HL-60/S4 treated with retinoic acid at 250 ng/mL for 4 days and 3 days (cell line): ENCODE results near the gene OR52K2.
"Not testable (repeated sequence)": the region's sequence is repeated elsewhere in the genome, so short reads cannot be mapped to it uniquely, and the experiment has no call there.

ENCODE experiments used
- in situ Hi-C: fragments of 300-500 bp; cut with MboI; formaldehyde crosslinking; loops from 2 replicates; pipeline ENCODE4 v1.7.0; 2022; ENCODE audit warnings: low sequenced_read_pairs

OR52K2 gene

GRCh38 chr11:4479644-4480043 is 30.5 kb downstream of the OR52K2 start:
- in situ Hi-C loops: no loop called here

- in situ Hi-C loops: no loop called here
These were observed 31.6 kb downstream of the OR52K2 start for GRCh38 chr11:4480577-4481239.

DNA sequence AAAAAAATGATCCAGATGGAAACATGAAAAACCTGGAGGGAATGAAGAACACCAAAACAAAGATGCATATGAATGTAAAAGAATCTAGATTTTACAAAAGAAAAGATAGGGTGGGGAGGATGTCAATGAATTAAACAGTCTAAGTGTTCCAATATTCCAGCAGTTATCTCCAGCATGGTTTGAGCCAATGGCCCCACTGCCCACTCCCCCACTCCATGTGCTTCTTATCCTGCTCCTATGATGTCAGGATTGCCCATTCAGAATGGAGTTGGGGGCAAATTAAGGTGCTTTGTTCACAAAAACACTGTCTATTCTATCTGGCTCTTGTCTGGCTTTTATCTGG is 32.1 kb downstream of the OR52K2 start:
- in situ Hi-C loops: no loop called here

DNA sequence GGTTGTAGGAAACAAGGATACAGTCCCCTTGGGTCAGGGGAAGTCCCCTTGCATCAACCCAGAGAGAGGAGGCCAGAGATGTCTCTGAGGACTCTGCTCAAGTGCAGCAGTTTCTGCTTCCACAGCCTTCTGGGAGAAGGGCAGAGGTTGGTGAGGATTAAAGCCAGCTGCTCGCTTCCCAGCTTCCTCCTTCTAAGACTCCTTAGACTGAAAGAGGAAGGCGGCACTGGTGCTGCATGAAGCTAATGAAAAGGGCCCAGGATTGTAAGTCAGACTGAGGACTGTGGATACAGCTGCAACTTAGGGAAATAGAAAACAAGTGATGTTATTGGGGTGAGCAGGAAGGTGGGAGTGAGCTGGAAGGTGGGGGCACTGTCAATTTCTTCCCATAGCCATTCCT is 33.4 kb downstream of the OR52K2 start, which contains the start of gene OR52K1:
TSS of gene OR52K1 (plus strand) at position 202 of the 400 bp plus-strand sequence. CDS start 6,255 bp downstream, outside the sequence.
- in situ Hi-C loops: no loop called here

DNA sequence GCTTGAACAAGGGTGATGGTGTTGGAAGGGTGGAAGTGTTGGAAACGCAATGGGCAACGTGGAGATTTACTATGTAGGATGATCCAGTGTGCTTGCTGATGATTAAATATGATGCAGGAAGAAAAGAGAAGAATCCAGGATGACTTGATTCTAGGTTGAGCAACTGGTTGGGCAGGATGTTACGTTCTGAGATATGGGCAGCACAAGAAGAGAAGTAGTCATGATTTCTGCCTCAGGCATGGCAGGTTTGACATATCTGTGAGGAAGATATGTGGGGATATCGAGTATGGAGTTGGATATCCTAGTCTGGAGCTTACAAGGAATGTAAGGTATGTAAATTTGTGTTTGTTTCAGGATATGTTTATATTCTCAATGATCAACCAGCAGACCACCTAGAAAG is 35.2 kb downstream of the OR52K2 start:
- in situ Hi-C loops: no loop called here

DNA sequence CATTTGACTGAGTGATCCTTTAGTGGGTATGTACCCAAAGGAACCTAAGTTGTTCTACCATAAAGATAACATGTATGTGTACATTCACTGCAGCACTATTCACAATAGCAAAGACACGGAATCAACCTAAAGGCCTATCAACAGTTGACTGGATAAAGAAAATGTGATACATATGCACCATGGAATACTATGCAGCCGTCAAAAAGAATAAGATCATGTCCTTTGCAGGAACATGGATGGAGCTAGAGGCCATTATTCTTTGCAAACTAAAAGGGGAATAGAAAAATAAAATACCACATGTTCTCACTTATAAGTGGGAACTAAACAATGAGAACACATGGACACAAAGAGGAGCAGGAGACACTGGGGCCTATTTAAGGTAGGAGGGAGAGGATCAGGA is 42.3 kb downstream of the OR52K2 start:
- in situ Hi-C loops: not testable (repeated sequence)

GRCh38 chr11:4491878-4492606 is 42.9 kb downstream of the OR52K2 start:
- in situ Hi-C loops: no loop called here

- in situ Hi-C loops: no loop called here
These were observed 44.4 kb downstream of the OR52K2 start for GRCh38 chr11:4493480-4493818.

- in situ Hi-C loops: no loop called here
These were observed 46.4 kb downstream of the OR52K2 start for GRCh38 chr11:4495487-4495886.

GRCh38 chr11:4495986-4496385 is 46.9 kb downstream of the OR52K2 start:
- in situ Hi-C loops: no loop called here

GRCh38 chr11:4496557-4497248 is 47.6 kb downstream of the OR52K2 start:
- in situ Hi-C loops: no loop called here
